GM18868 (cell line): ENCODE results near the gene NR2F1-AS1.

ENCODE experiments used
- ATAC-seq: cut with Tn5 transposase; IDR thresholded peaks from one replicate; pipeline ENCODE4 v1.9.1; 2021; ENCODE audit warnings: mild to moderate bottlenecking, moderate library complexity; ENCODE audit not compliant: unreplicated experiment

NR2F1-AS1 gene

GRCh38 chr5:93591323-93591945, 10.4 kb upstream of the NR2F1-AS1 start:
- no peak for ATAC-seq

- ATAC-seq, result no peak
Measured at GRCh38 chr5:93590493-93590892, 9.5 kb upstream of the NR2F1-AS1 start.

GRCh38 chr5:93589829-93590215, 8.8 kb upstream of the NR2F1-AS1 start:
- ATAC-seq, result no peak

GRCh38 chr5:93589152-93589828, 8.3 kb upstream of the NR2F1-AS1 start:
- ATAC-seq, result no peak

GRCh38 chr5:93588352-93589151, 7.5 kb upstream of the NR2F1-AS1 start:
- no peak for ATAC-seq

- ATAC-seq, result no peak
Measured at GRCh38 chr5:93587597-93588351, 6.8 kb upstream of the NR2F1-AS1 start.

- no peak for ATAC-seq
Measured at GRCh38 chr5:93586736-93587596, 5.9 kb upstream of the NR2F1-AS1 start.

- ATAC-seq, result no peak
Measured at GRCh38 chr5:93585767-93586385, 4.9 kb upstream of the NR2F1-AS1 start.

GRCh38 chr5:93585041-93585766, 4.2 kb upstream of the NR2F1-AS1 start:
- ATAC-seq, result no peak

- no peak for ATAC-seq
Measured at GRCh38 chr5:93584596-93585040, 3.6 kb upstream of the NR2F1-AS1 start.

GRCh38 chr5:93583768-93584595, 3.0 kb upstream of the NR2F1-AS1 start:
- ATAC-seq, result peak; percentile 33

GRCh38 chr5:93583439-93583767, 2.4 kb upstream of the NR2F1-AS1 start:
- ATAC-seq, result no peak

- ATAC-seq, result peak; percentile 17
Measured at GRCh38 chr5:93582677-93583438, 1.8 kb upstream of the NR2F1-AS1 start, which contains the start of gene NR2F1. NR2F1 (plus strand) TSS chr5:93583222; CDS start chr5:93585024, 1,802 bp downstream.

- no peak for ATAC-seq
Measured at GRCh38 chr5:93582167-93582462, 1.1 kb upstream of the NR2F1-AS1 start.

- no peak for ATAC-seq
Measured at GRCh38 chr5:93580063-93580926, 724 bp downstream of the NR2F1-AS1 start.

- ATAC-seq, result no peak
Measured at GRCh38 chr5:93579692-93580062, 1.3 kb downstream of the NR2F1-AS1 start.
